ENCODE data around the gene CABLES2.

GRCh38 chr20:62409931-62410745 is 3.1 kb upstream of the CABLES2 start:
- TF ChIP-seq CTCF (IDR thresholded peaks at IDR 0.05) (peak; percentile 25 to 35 (median 31)), POLR2A (IDR thresholded peaks at IDR 0.05) (no peak)

Data from testis (tissue), 2 donors.